Eye (tissue), 1 donor: ENCODE measurements around the gene EDEM2.
"Not testable (repeated sequence)": the region's sequence is repeated elsewhere in the genome, so short reads cannot be mapped to it uniquely, and the experiment has no call there.

Experiments
- DNase-seq: peaks from one replicate; pipeline ENCODE4 v3.0.0-alpha.2; 2015

The EDEM2 gene

DNA sequence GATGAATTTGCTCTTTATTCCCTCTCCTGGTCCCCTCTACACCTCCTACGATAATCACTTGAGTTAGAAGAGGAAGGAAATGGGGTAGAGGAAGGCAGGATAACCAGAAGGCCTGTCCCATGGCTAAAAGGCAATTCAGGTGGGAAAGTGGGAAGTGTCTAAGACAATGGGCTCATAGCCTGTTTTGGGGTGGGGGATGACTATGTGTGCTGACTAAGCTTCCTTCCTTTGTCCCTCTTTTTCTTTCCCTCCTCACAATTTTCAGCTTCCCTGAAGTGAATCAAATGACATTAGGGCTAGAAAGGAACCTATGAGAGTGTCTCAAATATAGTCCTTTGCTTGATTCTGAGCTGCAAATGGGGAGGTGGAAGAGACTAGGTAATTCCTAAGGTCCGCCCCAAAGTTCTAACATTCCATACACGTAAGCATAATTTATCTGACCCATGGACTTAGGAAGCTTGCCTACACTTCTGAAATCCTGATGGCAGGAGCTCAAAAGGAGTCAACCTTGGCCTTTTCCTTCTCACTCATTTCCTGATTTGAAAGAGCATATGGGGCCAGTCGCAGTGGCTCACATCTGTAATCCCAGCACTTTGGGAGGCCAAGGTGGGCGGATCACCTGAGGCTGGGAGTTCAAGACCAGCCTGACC lies 24.3 kb downstream of the EDEM2 start:
- DNase-seq = no peak

- DNase-seq = no peak
These were observed 25.9 kb downstream of the EDEM2 start for GRCh38 chr20:35121186-35121585.

DNA sequence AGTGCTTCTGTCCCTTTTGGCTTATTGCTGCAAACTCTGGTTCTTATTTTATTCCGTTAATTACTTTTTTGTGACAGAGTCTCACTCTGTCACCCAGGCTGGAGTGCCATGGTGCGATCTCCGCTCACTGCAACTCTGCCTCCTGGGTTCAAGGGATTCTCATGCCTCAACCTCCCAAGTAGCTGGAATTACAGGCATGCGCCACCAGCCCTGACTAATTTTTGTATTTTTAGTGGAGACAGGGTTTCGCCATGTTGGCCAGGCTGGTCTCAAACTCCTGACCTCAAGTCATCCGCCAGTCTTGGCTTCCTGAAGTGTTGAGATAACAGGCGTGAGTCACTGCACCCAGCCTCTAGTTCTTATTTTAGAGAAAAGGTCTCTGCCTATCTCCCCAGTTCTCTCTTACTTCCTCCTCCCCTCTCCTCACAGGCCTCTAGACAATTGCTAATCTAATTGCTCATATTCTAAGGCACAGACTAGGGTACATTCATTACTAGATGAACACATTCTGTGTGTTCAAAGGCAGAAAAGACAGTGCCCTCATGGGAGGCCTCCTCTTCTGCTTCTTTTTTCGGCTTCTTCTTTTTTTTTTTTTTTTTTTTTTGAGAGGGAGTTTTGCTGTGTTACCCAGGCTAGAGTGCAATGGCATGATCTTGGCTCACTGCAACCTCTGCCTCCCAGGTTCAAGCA lies 27.0 kb downstream of the EDEM2 start:
- DNase-seq = no peak

- no peak for DNase-seq
These were observed 29.5 kb downstream of the EDEM2 start for GRCh38 chr20:35117629-35118028.

GRCh38 chr20:35117196-35117595 lies 29.9 kb downstream of the EDEM2 start:
- DNase-seq = no peak

- no peak for DNase-seq
These were observed 30.9 kb downstream of the EDEM2 start for GRCh38 chr20:35116258-35116657.

DNA sequence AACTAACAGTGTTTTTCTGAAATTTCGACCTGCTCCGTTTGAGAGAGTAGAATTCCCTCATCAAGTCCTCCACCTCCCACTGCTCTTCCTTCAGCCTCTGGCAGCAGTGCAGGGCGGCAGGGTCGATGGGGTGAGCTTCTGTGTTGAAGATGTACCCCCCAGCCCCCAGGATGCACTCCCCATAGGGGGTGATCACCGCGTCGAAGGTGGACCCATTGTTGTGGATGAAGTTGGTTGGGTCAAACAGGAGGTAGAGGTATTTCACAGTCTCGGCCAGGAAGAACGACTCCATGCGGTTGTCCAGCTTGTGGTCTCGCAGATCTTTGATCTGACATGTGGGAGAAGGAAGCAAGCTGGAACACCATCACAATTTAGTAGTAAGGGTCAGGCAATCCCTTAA lies 31.5 kb downstream of the EDEM2 start:
- no peak for DNase-seq

- DNase-seq = not testable (repeated sequence)
These were observed 34.9 kb downstream of the EDEM2 start for GRCh38 chr20:35112276-35112675.

- DNase-seq = no peak
These were observed 35.8 kb downstream of the EDEM2 start for GRCh38 chr20:35111141-35111888.

DNA sequence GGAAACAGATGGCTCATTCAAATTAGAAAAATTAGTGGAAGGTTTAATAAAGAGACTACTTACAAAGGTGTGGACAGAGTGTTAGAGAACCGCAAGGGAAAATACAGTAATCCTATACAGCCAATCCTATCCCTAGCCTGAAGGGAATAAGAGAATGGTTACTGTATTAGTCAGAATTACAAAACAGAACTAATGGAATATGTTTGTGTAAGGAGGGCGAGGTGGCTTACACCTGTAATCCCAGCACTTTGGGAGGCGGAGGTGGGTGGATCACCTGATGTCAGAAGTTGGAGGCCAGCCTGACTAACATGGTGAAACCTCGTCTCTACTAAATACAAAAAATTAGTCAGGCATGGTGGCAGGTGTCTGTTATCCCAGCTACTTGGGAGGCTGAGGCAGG lies 38.2 kb downstream of the EDEM2 start:
- DNase-seq = no peak

GRCh38 chr20:35106827-35107380 lies 40.2 kb downstream of the EDEM2 start:
- no peak for DNase-seq

- no peak for DNase-seq
These were observed 42.3 kb downstream of the EDEM2 start for GRCh38 chr20:35104685-35105295.

DNA sequence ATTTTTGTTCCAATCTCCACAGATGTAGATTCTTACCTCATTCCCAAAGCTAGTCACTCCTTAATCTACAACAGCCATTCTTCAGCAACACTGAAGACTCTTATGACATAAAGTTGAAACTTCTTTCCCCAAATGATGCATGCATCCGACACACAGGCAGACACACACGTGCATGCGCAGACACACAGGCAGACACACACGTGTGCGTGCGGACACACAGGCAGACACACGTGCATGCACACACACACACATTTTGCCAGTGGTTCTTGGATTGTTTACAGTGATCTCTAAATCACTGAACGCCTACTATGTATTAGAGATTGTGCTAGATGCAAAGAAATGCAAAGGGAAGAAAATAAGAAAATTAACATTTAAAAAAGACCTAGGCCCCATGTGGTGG lies 45.5 kb downstream of the EDEM2 start:
- DNase-seq = no peak

DNA sequence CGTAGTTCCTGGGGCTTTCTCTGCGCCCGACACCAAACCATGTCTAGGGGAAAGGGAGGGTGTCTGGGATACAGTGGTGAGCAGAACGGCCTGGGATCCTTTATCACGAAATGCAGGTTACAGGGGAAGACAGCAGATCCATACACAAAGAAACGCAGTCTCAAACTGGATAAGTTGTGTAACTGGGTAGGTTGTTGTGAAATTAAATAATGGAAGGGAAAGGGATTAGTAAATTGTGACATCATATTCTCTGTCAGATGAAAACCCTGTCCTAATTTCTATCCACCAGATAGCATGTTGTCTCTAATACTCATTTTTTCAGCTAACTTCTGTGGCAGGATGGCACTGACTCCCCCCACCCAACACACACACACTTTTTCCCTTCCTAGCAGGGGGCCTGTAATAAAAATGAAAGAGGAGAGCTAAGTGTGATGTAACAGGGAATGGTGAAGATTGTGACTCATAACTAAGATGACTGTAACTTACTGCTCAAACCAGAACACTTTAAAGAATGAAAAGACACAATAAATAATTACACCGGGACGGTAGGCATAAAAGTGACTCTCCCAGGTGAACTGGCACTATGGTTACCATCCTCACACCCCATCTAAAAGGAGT lies 53.8 kb downstream of the EDEM2 start:
- DNase-seq = no peak

- peak; percentile 97 for DNase-seq
These were observed 54.4 kb downstream of the EDEM2 start, which contains the start of gene TRPC4AP for GRCh38 chr20:35092524-35093266. Gene TRPC4AP (minus strand): TSS chr20:35092807. CDS start chr20:35092781, 26 bp downstream.

DNA sequence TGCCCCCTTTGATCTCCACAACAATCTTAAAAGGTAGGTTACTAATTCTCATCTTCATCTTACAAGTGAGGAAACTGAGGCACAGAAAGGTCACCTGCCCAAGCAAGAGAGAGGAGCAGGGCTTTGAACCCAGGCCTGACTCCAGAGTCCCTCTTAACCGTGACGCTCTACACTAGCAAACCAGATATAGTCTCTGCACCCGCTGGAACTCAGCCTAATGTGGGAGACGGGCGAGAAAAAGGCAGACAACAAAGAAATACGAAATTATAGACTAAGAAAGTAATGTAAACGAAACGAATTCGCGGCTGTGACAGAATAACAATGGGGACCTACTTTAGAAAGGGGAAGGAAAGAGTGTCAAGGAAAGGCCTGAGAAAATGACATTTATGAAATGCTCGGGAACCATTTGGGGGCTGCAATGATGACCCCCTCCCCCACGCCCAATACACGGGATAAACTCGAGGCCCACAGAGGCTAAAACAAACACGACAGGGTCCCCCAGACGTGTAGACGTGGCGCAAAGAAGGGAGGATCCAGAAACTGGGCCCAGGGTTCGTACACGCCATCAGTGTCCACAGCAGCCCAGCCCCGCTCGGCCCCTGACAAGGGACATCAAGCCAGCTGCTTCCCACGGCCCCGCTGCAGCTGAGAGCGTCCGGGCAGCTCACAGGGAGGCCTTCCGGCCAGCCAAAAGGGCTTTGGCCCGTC lies 55.2 kb downstream of the EDEM2 start:
- no peak for DNase-seq

DNA sequence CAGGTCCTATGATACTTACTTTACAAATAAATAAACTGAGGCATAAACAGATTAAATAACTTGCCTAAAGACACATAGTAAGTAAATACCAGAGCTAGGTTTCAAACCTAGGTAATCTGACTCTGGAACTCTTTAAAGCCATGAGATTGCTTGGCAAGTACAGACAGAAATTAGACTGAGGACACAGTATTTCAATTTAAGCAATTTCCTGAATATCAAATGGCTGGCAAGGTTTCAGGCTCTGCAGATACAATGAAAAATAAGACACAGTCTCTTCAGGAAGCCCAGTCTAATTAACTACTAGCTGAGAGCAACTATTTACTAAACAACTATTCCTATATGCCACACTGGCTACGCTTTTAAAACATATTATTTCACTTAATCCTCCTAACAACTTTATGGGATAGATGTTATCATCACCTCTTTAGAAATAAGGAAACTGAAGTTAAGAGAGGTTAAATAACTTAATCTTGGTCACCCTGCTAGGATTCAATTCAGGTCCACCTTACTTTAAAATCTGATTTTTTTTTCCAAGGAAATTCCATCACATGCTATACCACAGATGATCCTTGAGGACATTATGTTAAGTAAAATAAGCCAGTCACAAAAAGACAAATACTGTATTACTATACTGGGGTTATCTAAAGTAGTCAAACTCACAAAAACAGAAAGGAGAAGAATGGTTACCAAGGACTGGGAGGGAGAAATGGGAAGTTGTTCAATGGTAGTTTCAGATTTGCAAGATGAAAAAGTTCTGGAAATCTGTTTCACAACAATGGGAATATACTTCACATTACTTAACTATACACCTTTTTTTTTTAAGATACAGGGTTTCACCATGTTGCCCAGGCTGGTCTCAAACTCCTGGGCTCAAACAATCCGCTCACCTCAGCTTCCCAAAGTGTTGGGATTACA lies 58.6 kb downstream of the EDEM2 start:
- DNase-seq = no peak

DNA sequence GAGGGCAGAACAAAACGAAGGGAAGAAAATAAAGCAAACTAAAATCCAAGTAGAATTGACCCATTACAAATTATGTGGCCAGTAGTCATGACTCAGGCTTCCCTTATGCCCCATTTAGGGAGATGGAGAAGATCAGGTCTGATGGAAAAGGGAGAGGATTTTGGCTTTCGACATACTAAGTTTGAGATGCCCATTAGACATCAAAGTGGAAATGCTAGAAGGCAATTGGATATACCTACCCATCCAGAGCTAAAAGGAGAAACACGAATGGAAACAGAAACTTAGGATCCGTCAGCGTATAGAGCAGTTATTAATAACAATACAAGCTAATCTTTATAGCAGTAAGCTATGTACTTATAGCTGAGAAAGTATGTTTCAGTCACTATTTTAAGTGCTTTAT lies 59.3 kb downstream of the EDEM2 start:
- no peak for DNase-seq

DNA sequence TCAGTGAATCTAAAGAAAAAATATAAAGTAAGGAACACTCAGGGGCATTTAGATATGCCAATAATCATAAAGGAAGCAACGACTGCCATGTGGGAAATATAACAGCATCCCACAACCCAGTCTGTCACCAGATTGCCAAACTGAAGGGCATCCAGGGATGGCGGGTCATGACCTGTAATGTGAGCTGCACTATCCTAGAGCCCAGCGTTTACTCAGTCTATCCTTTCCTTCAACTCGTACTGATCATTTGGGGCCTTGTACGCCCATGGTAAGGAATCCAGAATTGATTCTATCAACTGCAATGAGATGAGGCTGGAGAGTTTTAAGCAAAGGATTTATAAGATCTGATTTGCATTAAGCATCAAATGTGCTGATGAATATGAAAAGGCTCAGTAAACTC lies 59.8 kb downstream of the EDEM2 start:
- no peak for DNase-seq
